Raji (cell line): ENCODE results near the gene ARHGAP12.

Experiments
- POLR2A ChIP-seq: IDR thresholded peaks from 2 replicates; pipeline ENCODE4 v1.6.1; 2011; ENCODE audit warnings: low read depth, low read length, control low read depth; ENCODE audit not compliant: insufficient read depth

The ARHGAP12 gene

DNA sequence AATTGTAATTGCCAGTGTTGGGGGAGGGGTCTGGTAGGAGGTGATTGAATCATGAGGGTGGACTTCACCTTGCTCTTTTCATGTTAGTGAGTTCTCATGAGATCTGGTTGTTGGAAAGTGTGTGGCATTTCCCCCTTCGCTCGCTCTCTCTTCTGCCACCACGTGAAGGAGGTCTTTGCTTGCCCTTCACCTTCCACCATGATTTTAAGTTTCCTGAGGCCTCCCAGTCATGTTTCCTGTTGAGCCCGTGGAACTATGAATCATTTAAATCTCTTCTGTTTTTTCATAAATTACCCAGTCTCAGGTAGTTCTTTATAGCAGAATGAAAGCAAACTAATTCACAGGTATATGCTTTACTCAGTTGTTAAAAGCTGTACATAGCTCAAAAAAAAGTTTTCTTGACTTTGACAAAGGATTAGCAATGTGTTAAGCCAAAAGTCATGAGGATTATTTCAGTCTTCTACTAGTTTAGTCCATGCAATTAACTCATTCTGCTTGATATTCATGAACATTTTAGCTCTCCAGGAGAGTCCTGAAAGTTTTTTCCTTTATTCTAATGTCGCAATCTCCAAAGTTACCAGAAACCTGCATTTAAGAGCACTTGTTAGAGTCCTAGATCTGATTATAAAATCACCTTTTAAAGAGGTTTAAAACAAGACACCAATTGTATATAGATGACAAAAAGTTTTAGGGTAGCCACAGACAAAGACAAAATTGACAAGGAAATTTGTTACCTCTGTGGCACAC, 27.7 kb upstream of the ARHGAP12 start:
- no peak for TF ChIP-seq POLR2A

DNA sequence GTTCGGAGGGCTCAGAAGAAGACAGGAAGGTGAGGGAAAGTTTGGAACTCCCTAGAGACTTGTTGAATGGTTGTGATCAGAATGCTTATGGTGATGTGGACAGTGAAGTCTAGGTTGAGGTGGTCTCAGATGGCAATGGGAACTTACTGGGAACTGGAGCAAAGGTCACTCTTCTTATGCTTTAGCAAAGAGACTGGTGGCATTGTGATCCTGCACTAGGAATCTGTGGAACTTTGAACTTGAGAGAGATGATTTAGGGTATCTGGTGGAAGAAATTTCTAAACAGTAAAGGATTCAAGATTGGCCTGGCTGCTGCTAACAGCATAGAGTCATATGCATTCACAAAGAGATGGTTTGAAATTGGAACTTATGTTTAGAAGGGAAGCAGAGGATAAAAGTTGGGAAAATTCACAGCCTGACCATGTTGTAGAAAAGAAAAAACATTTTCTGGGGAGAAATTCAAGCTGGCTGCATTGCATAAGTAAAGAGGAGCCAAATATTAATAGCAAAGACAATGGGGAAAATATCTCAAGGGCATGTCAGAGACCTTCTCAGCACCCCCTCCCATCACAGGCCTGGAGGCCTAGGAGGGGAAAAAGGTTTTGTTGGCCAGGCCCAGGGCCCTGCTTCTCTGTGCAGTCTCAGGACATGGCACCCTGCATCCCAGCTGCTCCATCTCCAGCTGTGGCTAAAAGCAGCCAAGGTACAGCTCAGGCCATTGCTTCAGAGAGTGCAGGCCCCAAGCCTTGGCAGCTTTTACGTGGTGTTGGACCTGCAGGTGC, 26.0 kb upstream of the ARHGAP12 start:
- no peak for TF ChIP-seq POLR2A

DNA sequence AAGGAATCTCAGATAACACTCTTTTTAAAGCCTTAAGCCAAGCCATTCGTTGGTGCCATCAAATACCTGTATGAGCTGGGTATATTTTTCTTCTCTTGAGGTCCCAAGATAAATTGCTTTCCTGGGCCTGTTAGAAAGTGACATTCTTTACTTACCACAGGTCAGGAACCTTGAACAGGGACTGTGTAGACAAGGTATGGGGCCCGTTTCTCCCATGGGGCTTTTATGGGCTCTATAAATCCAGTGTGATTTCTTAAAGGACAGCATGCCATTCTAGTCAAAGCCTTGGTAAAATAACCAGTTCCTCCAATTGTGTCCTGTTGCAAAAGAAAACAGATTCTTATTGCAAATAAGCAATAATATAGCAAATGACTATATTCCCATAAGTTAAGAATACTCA, 24.8 kb upstream of the ARHGAP12 start:
- no peak for TF ChIP-seq POLR2A

DNA sequence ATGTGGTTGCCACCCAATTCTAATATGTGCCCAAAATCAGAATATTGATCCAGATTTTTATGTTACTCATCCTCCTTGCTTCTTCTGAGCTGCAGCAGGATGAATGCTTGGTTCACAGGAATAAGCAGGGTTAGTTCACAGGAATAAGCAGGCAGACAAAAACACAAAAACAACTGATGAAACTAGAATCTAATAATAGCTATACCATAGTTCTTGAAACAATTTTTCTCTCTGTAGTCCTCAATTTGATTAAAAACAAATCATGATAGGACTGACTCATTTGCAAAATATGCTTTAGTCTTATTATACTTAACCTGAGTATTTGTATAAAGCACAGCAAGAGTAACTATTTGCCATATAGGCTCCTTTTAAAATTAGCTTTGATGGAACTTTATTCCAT, 24.4 kb upstream of the ARHGAP12 start:
- no peak for TF ChIP-seq POLR2A

DNA sequence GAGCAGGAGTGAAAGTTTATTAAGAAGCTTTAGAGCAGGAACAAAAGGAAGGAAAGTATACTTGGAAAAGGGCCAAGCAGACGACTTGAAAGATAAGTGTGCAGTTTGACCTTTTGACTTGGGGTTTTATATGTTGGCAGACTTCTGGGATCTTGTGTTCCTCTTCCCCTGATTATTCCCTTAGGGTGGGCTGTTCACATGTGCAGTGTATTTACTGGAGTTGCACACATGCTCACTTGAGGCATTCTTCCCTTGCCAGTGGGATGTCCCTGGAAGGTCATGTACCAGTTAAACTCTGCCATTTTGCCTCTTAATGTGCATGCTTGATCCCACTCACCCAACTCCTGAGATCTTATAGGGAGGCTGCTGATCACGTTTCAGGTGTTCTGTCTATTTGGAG, 23.4 kb upstream of the ARHGAP12 start:
- no peak for TF ChIP-seq POLR2A

DNA sequence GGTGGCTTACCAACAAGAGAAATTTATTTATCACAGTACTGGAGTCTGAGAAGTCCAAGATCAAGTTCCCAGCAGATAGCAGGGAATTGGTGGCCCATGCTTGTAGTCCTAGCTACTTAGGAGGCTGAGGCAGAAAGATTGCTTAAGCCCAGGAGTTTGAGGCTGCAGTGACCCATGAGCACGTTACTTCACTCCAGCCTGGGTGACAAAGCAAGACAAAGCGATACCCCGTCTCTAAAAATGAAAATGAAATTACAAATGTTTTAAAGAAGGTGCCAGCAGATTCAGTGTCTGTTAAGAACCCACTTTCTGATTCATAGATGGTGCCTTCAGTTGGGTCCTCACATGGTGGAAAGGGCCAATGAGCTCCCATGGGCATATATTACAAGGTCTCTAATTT, 20.6 kb upstream of the ARHGAP12 start:
- no peak for TF ChIP-seq POLR2A

DNA sequence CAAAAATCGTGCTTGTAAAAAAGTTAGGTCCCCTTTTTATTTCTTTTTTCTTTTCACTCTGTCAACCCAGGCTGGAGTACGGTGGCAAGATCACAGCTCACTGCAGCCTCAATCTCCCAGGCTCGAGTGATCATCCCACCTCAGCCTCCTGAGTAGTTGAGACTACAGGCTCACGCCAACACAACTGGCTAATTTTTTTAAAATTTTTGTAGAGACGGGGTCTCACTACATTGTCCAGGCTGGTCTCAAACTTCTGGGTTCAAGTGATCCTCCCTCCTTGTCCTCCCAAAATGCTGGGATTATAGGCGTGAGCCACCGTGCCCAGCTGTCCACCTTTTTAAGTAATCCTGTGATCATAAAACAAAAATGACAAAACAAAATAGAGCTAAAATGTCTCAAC, 19.4 kb upstream of the ARHGAP12 start:
- no peak for TF ChIP-seq POLR2A

DNA sequence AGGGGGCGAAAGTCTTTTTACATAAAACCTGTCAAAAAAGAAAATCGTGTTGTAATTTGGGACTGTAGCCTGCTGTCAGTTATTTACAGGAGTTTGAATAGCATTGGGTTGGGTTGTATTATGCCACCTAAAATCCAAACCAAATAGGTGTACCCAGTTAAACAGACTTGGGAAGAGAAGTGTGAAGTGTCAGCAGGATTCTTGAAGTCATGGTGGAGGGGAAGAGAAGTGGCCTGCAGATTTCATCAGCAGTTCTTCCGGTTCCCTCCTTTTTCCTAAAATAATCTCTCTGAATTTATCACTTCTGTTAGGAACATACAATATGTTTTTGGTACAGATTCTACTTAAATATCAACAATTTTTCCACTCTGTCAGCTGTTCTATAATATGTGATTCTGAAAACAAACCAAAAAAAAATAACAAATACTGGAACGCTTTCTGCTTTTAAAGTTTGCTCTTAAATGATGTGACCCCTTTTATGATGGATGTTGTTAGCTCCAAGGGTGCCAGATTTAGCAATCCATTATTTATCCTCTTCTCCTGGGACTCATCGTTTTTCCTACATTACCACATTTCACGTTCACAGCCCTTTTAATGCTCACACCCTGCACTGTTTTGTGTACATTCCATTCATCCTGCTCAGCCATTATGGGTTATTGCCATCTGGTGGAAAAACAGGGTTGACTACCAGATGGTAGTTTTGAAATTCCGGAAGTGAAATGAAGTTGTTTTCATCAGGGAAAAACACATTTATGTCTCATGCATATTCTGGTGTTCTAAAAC, 18.7 kb upstream of the ARHGAP12 start:
- TF ChIP-seq POLR2A: no peak

DNA sequence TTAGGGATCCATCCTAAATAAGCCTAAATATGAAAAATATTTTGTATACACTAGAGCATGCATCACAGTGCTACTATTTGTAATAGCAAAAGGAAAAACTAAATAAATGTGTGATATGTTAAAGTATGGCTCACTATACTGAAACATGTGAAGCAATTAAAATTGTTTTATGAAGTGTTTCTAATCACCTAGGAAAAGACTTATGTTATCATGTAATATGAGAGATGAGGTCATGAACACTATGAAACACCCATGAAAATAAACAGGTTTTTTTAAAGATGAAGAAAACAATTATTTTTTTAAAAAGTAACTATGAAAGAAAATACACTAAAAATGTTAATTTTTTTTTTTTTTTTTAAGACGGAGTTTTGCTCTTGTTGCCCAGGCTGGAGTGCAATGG, 16.8 kb upstream of the ARHGAP12 start:
- no peak for TF ChIP-seq POLR2A

DNA sequence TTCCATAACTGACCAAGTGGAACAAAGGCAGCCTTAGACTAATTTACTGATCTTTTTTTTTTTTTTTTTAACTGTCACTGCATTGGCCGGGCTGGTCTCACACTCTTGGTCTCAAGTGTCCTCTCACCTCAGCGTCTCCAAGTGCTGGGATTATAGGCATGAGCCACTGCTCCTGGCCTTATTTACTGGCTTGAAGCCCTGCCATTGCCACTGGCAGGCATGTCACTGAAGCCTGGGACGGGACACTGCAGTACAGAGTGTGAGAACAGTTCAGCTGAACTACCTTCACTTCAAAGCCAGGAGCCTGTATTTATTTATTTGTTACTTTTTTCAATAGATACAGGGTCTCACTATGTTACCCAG, 15.4 kb upstream of the ARHGAP12 start:
- TF ChIP-seq POLR2A: no peak

DNA sequence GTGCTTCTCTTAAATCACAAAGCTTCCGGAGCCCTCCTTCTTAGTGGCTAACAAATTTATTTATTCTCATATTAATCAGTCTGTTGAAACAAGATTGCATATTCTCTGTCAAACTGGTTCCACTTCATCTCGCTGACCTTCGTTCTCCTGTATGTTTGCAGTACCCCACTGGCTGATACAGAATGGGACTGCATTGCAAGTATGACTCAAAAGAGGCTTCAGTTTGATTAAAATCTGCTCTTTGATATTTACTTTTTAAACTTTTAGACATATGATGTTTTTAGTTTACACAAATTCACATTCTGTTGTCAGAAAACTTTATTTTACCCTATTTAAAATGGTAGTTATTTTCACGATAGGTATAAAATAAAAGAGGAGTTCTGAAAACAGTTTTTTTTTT, 14.3 kb upstream of the ARHGAP12 start:
- TF ChIP-seq POLR2A: no peak

DNA sequence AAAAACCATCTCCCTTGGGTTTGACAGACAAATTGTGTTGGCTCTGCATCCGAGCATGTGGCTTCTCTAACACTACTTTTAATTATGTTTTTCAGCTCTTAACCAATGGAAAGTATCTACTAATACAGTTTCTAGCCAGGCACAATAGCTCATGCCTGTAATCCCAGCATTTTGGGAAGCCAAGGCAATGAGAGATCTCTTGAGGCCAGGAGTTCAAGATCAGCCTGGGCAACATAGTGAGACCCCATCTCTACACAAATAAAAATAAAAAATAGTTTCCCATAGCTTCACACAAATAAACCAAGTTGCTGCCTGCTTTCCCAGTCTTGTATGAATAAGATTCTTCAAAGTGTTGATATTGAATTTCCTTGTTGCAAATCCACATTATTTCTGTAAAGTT, 13.8 kb upstream of the ARHGAP12 start:
- TF ChIP-seq POLR2A: no peak

DNA sequence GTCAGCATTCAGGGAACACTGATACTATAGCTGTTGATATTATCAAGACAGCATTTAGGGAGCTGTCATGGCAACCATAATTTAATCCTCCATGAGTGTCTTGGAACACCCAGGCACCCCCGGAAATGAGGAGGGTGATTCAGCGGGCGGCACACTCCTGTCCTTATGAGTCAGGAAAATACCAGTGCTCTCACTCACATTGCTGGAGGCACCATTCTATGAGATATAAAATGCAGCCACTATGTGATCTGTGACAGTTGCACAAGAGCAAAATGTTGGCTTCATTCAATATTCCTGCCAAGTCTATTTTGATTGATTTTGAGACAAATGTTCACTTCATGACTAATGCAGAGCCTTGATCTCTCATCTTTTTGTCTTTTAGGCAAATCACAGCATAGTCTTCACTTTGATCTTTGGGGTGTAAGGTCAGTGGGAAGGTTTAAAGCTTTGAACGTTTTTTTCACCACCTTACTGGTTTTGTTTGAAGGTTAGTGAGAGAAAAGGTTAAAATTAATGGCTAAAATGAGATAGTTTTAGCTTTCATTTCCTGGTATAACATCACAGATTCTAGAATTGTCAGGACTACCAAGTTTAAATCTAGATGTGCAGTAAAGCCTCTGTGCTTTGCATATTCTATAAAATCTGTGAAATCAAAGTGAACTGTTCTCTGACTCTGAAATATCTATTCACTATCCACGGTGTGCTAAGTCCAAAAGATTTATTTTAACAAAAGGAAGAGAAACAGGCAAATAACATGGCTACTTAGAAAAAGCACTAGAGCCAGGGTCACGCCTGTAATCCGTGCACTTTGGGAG, 12.4 kb upstream of the ARHGAP12 start:
- TF ChIP-seq POLR2A: no peak

DNA sequence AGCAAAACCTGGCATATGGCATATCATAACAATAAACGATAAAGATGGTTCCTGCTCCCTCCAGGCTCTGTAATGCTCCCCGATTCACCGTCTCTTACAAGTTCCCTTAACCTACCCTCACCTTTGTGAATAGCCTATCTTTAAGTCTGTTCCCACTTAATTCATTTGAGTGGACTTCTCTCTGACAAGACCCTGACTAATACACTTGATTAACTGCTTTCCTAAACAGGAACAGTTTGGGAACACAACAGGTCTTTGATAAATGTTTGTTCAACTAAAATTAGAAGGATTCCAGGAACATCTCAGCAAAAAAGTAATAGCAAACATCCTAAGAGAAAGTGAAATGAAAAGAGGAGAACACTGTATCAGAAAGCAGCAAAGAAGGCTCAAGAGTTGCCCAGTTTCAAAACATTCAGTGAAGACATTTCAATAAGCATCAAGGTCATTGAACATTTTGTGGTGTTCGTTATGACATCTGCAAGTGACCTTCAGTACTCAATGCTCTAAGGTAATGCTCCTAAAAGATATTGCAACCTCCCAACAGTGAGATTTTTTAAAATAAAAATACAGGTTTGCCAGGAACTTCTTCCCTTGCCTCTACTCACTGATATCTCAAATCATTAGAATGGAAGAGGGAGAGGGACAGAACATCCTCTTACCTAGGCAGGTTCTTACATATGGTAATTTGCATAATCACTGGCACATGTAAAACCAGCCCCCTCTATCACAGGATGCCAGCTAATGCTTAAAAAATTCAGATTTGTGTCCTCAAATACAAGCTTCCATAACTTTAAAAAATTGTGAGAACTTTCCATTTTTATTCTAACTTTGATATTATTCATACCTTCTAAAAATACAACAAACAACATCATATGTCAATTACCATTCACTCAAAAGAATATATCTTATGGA, 11.4 kb upstream of the ARHGAP12 start:
- no peak for TF ChIP-seq POLR2A
